ENCODE results near the gene STX18. TPM values are rescaled to one million over a fixed set of nuclear protein-coding genes. Genes with fewer than 3 reads are reported as not detected.

STX18 gene
- total and polyA plus RNA-seq, 2 donors (not counting 3 experiments of a cell fraction or from before 2014, with no cell fraction given), result 30.7 to 31.2 TPM

DNA sequence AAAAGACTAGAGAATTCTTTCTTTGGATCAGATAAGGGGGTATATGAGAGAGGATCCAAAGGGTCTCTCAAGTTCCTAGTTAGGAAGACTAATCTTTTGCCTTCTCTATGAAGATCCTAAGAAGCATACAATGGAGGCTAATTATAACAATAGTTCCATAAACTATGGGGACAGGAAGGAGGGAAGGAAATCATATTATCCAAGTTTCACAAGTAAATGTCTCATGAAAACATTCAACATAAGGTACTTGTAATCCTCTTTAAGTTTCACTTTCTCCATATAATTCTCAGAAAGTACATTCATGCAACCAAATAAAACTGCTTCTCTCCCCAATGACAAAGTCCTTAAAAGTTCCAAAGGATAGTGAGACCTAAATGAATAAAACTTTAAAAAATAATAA, 27.1 kb downstream of the STX18 start:
- dilution Hi-C loops (cut with MboI; ENCODE audit: extremely low pct_ligation_motif_present, low sequenced_read_pairs) (no loop called here), intact Hi-C loops (cut with micrococcal nuclease) (no loop called here)
- CTCF ChIA-PET, result no interaction called here
- H4K20me1 ChIP-seq (replicated peaks; ENCODE audit: control insufficient read depth, extremely low read depth, insufficient read depth, low read length), result peaks cover 10% of the 10 kb centered on the region
- peaks cover 37% of the 10 kb centered on the region for H3K79me2 ChIP-seq (ENCODE audit: control insufficient read depth, insufficient read depth, low read length)
- no TSS peak for BruUV-seq (replicated peaks)
- peak overlapping the region; percentile 74 for H3K4me2 ChIP-seq (ENCODE audit: insufficient read depth, low read length)
- no peak for TF ChIP-seq FOS (IDR thresholded peaks at IDR 0.05; ENCODE audit: borderline replicate concordance, insufficient read depth, low read length)
- TF ChIP-seq MYC (IDR thresholded peaks at IDR 0.05; ENCODE audit: low read depth, low read length), result no peak
- TF ChIP-seq POLR2A (IDR thresholded peaks at IDR 0.05; ENCODE audit: low read depth, low read length), result no peak
- TF ChIP-seq POLR2AphosphoS5 (IDR thresholded peaks at IDR 0.05; ENCODE audit: insufficient read depth, low read depth, low read length), result no peak
- TF ChIP-seq JUN (IDR thresholded peaks at IDR 0.05; ENCODE audit: borderline replicate concordance, insufficient read depth, insufficient read length, low read depth), result no peak
- TF ChIP-seq CTCF (IDR thresholded peaks at IDR 0.05; ENCODE audit: extremely low read depth in 1 of 2, insufficient read depth in 1 of 2, low read depth in 1 of 2, low read length in 2 of 2), result no peak
- no peak for TF ChIP-seq GATA2 (IDR thresholded peaks at IDR 0.05; ENCODE audit: insufficient read depth, insufficient read length, low read depth, low read length)
- TF ChIP-seq, protein P1, sequence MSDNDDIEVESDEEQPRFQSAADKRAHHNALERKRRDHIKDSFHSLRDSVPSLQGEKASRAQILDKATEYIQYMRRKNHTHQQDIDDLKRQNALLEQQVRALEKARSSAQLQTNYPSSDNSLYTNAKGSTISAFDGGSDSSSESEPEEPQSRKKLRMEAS (IDR thresholded peaks at IDR 0.05; ENCODE audit: insufficient read depth, insufficient read length), result no peak
- no peak for TF ChIP-seq EZH2 (IDR thresholded peaks at IDR 0.05; ENCODE audit: borderline replicate concordance, low read depth, low read length, severe bottlenecking)
- DNase-seq (ENCODE audit: low read depth, low spot score), result peak; percentile 53
- FAIRE-seq, result no peak
- H3K4me3 ChIP-seq (replicated peaks in 1 of 3; ENCODE audit: insufficient read depth in 1 of 3, low read depth in 1 of 3, low read length in 3 of 3), result no peak overlapping the region
- peaks cover 6% of the 10 kb centered on the region for H3K4me1 ChIP-seq (ENCODE audit: control insufficient read depth, extremely low read depth, insufficient read depth, low read length)
- H3K27me3 ChIP-seq (ENCODE audit: control insufficient read depth in 2 of 2, insufficient read depth in 2 of 2, low read length in 2 of 2), result no peaks in the 10 kb centered on the region
- H2AFZ ChIP-seq (ENCODE audit: low read depth, low read length), result no peak overlapping the region
- H3K27ac ChIP-seq (ENCODE audit: insufficient read depth, low read depth, low read length), result no peak overlapping the region
- no peaks in the 10 kb centered on the region for H3K9me3 ChIP-seq (replicated peaks; ENCODE audit: control insufficient read depth, insufficient read depth, low read length)
- POLR2A ChIA-PET, result no interaction called here
- peaks cover 2% of the 10 kb centered on the region for H3K9me1 ChIP-seq (replicated peaks; ENCODE audit: control insufficient read depth, extremely low read depth, insufficient read depth, low read length)
- no peak overlapping the region for H3K9ac ChIP-seq (replicated peaks; ENCODE audit: extremely low read depth, insufficient read depth, low read length)
- no peaks in the 10 kb centered on the region for H3K36me3 ChIP-seq (ENCODE audit: control insufficient read depth in 2 of 2, extremely low read depth in 1 of 2, insufficient read depth in 2 of 2, low read length in 2 of 2)
